GM12878 (cell line): ENCODE results near the gene PAEP. TPM values are rescaled to one million over a fixed set of nuclear protein-coding genes. Genes with fewer than 3 reads are reported as not detected.

Experiments
- ATAC-seq: fragments of 200-7000 bp; cut with Tn5 transposase; 3 replicates; pipeline ENCODE4 v1.9.1; 2020; ENCODE audit warnings: mild to moderate bottlenecking, moderate library complexity
- BruUV-seq: library from RNA; stranded (reverse); fragments of 400-500 nt; replicated peaks from 2 replicates; lab custom pipeline; 2021; lab: Mats Ljungman, UMichigan
- CTCF ChIA-PET: fragments of 300-600 bp; sonication (Branson Sonifier 250); formaldehyde crosslinking; extraction: SDS; loops from one replicate; lab custom pipeline; 2021; ENCODE audit warnings: inconsistent platforms; lab: Yijun Ruan, JAX
- POLR2A ChIA-PET: fragments of 350-600 bp; formaldehyde crosslinking; extraction: SDS; loops from one replicate; lab custom pipeline; 2021; ENCODE audit warnings: inconsistent platforms; lab: Charles Lee
- RAD21 ChIA-PET: fragments of 300-600 bp; sonication (Branson Sonifier 250); formaldehyde crosslinking; loops from one replicate; lab custom pipeline; 2023; ENCODE audit warnings: antibody characterized with exemption; ENCODE audit not compliant: unreplicated experiment; lab: Charles Lee
- SMC1A ChIA-PET: fragments of 300-600 bp; sonication (Branson Sonifier 250); formaldehyde crosslinking; loops from one replicate; lab custom pipeline; 2023; ENCODE audit not compliant: unreplicated experiment, uncharacterized antibody; lab: Charles Lee
- DNase-seq: peaks from one replicate; pipeline ENCODE4 v3.0.0-alpha.2; 2011; ENCODE audit warnings: low read depth, low spot score
- FAIRE-seq: peaks from 3 replicates; lab custom pipeline; 2011; peaks lifted over from hg19 to GRCh38; lab: Jason Lieb, UNC
- H2AFZ ChIP-seq: 2 replicates; pipeline ENCODE4 v1.6.0; 2011; ENCODE audit warnings: low read depth, low read length, control low read depth; ENCODE audit not compliant: control insufficient read depth
- H3K27ac ChIP-seq: 2 replicates; pipeline ENCODE4 v1.5.1; 2011; ENCODE audit warnings: control low read depth; ENCODE audit not compliant: control insufficient read depth, insufficient read depth
- H3K27me3 ChIP-seq, 2 experiments: replicated peaks in 1 of 2; 2 replicates each; pipeline versions ENCODE4 v1.6.0 to v1.6.1; 2011; ENCODE audit warnings: low read length in 1 of 2; ENCODE audit not compliant: control insufficient read depth in 2 of 2, insufficient read depth in 2 of 2
- H3K36me3 ChIP-seq, 2 experiments: 2 replicates each; pipeline ENCODE4 v1.5.1; 2011; ENCODE audit warnings: low read length in 1 of 2; ENCODE audit not compliant: control insufficient read depth in 2 of 2, insufficient read depth in 2 of 2
- H3K4me1 ChIP-seq: 2 replicates; pipeline ENCODE4 v1.6.1; 2011; ENCODE audit warnings: mild to moderate bottlenecking, low read length, moderate library complexity, mixed read lengths; ENCODE audit not compliant: control insufficient read depth, insufficient read depth
- H3K4me2 ChIP-seq: 2 replicates; pipeline ENCODE4 v1.6.0; 2011; ENCODE audit warnings: control low read depth; ENCODE audit not compliant: control insufficient read depth, insufficient read depth
- H3K4me3 ChIP-seq: fragments of 200-600 bp; sonication (generic); 2 replicates; pipeline ENCODE4 v1.5.1; 2016
- H3K79me2 ChIP-seq: 2 replicates; pipeline ENCODE4 v1.6.0; 2011; ENCODE audit warnings: low read length; ENCODE audit not compliant: control insufficient read depth, insufficient read depth
- H3K9ac ChIP-seq: 2 replicates; pipeline ENCODE4 v1.8.0; 2011; ENCODE audit warnings: low read length, control low read depth, mixed read lengths; ENCODE audit not compliant: control insufficient read depth, insufficient read depth
- H3K9me3 ChIP-seq: replicated peaks from 3 replicates; pipeline ENCODE4 v1.5.1; 2011; ENCODE audit warnings: mild to moderate bottlenecking, low read length; ENCODE audit not compliant: control insufficient read depth, insufficient read depth
- H4K20me1 ChIP-seq: 2 replicates; pipeline ENCODE4 v1.6.0; 2011; ENCODE audit not compliant: control insufficient read depth, insufficient read depth
- CREB1 ChIP-seq: IDR thresholded peaks from 2 replicates; pipeline ENCODE4 v1.6.1; 2012; ENCODE audit warnings: low read depth, mild to moderate bottlenecking, inconsistent platforms
- HDAC6 ChIP-seq: fragments of 200-600 bp; sonication (generic); IDR thresholded peaks from one replicate; pipeline ENCODE4 v1.8.0; 2017; ENCODE audit warnings: antibody characterized with exemption; ENCODE audit not compliant: unreplicated experiment
- IRF4 ChIP-seq: IDR thresholded peaks from 2 replicates; pipeline ENCODE4 v1.6.1; 2011; ENCODE audit warnings: low read depth, low read length
- IRF5 ChIP-seq: fragments of 450-650 bp; IDR thresholded peaks from 2 replicates; pipeline ENCODE4 v1.6.1; 2017; ENCODE audit warnings: borderline replicate concordance
- JUND ChIP-seq: IDR thresholded peaks from 2 replicates; pipeline ENCODE4 v1.6.1; 2012; ENCODE audit warnings: low read depth, mild to moderate bottlenecking, low read length, improper control_type of control experiment, moderate library complexity
- MYC ChIP-seq: IDR thresholded peaks from 2 replicates; pipeline ENCODE4 v1.6.1; 2011; ENCODE audit warnings: mild to moderate bottlenecking, low read length, moderate library complexity, inconsistent platforms; ENCODE audit not compliant: insufficient read depth, insufficient replicate concordance, insufficient read length, severe bottlenecking
- NFYA ChIP-seq: IDR thresholded peaks from 2 replicates; pipeline ENCODE4 v1.6.1; 2011; ENCODE audit warnings: low read depth, mild to moderate bottlenecking, low read length, improper control_type of control experiment, borderline replicate concordance
- RAD21 ChIP-seq: IDR thresholded peaks from 2 replicates; pipeline ENCODE4 v1.6.1; 2011; ENCODE audit warnings: mild to moderate bottlenecking, low read depth, low read length, moderate library complexity; ENCODE audit not compliant: insufficient read depth
- SIX5 ChIP-seq: IDR thresholded peaks from 2 replicates; pipeline ENCODE4 v1.6.1; 2011; ENCODE audit warnings: mild to moderate bottlenecking, low read depth, low read length, moderate library complexity; ENCODE audit not compliant: severe bottlenecking
- SMC3 ChIP-seq: IDR thresholded peaks from 2 replicates; pipeline ENCODE4 v1.6.1; 2011; ENCODE audit warnings: low read length, improper control_type of control experiment, borderline replicate concordance
- SUPT20H ChIP-seq: IDR thresholded peaks from 2 replicates; pipeline ENCODE4 v1.6.1; 2011; ENCODE audit warnings: low read depth, mild to moderate bottlenecking, low read length, moderate library complexity, borderline replicate concordance; ENCODE audit not compliant: control insufficient read depth
- TCF7 ChIP-seq: IDR thresholded peaks from 2 replicates; pipeline ENCODE4 v1.6.1; 2014; ENCODE audit warnings: antibody characterized with exemption, borderline replicate concordance
- ZBTB4 ChIP-seq: fragments of 450-650 bp; formaldehyde crosslinking; IDR thresholded peaks from 2 replicates; pipeline ENCODE4 v1.4.0; 2022; ENCODE audit warnings: mild to moderate bottlenecking, moderate library complexity
- ZNF274 ChIP-seq: IDR thresholded peaks from one replicate; pipeline ENCODE4 v1.8.0; 2011; ENCODE audit not compliant: insufficient read length, insufficient read depth
- WGBS: methylation state at CpG from one replicate; pipeline ENCODE4 v1.1.6; 2016; ENCODE audit warnings: low lambda C conversion rate; ENCODE audit not compliant: insufficient replicate concordance, insufficient coverage; ENCODE audit errors: missing lambda C conversion rate; 5-methylcytosine and 5-hydroxymethylcytosine counted together
- in situ Hi-C: fragments of 300-500 bp; cut with MboI; formaldehyde crosslinking; loops from 9 replicates; pipeline ENCODE4 v1.14.3; 2018; ENCODE audit warnings: mixed read lengths
- intact Hi-C: fragments of 100-400 bp; cut with micrococcal nuclease; formaldehyde crosslinking; loops from one replicate; pipeline ENCODE4 v1.14.2; 2022; ENCODE audit not compliant: unreplicated experiment
- polyA plus RNA-seq, 11 experiments: library from polyadenylated mRNA; depleted of rRNA in 4 of 11; unstranded in 6 of 11; stranded (reverse) in 5 of 11; fragments of >200 nt; fragmentation: Nextera tagmentation in 4 of 11; fragmentation: Illumina TruSeq in 1 of 11; extraction: Ambion mirVana in 4 of 11; extraction: Trizol in 1 of 11; gene quantifications; 1 replicate in 1 of 11; 2 replicates in 10 of 11; pipeline versions ENCODE4 v1.2.1 to v1.2.3, GENCODE V29; 2011 to 2016; ENCODE audit warnings: inconsistent platforms in 2 of 11, missing spikeins in 2 of 11, low read depth in 1 of 11
- total RNA-seq, 4 experiments: library from RNA; depleted of rRNA in 3 of 4; stranded (reverse); fragments of >200 nt in 3 of 4; fragmentation: Illumina TruSeq in 1 of 4; extraction: Trizol in 1 of 4; gene quantifications; 2 replicates each; pipeline versions ENCODE4 v1.2.1 to v1.2.3, GENCODE V29; 2013 to 2021

PAEP gene
- total and polyA plus RNA-seq, 10 of the 15 experiments (the other 5 are each of a cell fraction or from before 2014, with no cell fraction given), result not detected

GRCh38 chr9:135524130-135524861 lies 37.3 kb upstream of the PAEP start (continued):
- TF ChIP-seq SUPT20H, result no peak
- no peak for TF ChIP-seq CREB1
- TF ChIP-seq TCF7, result no peak
- no peak for TF ChIP-seq MYC
- no peak for TF ChIP-seq SIX5
- no peak for TF ChIP-seq HDAC6
- TF ChIP-seq, all 136 proteins: peak for 0

GRCh38 chr9:135525241-135526088 lies 36.1 kb upstream of the PAEP start:
- no peaks in the 10 kb centered on the region for H3K79me2 ChIP-seq
- H3K36me3 ChIP-seq, result no peaks in the 10 kb centered on the region
- TF ChIP-seq IRF4 (no peak), NFYA (no peak), ZBTB4 (no peak), IRF5 (no peak), JUND (no peak), SMC3 (no peak), ZNF274 (no peak), RAD21 (no peak)
- ChIA-PET CTCF (interaction anchor here (0.6 kb wide), 1 partner anchor 11 kb away, joined by 4 read pairs; no protein-coding TSS in a partner anchor), POLR2A (interaction anchor here (0.6 kb wide), 1 partner anchor 588 kb away, joined by 6 read pairs; no protein-coding TSS in a partner anchor), RAD21 (no interaction called here), SMC1A (no interaction called here)
- FAIRE-seq (no peak), ATAC-seq (no peak), DNase-seq (no peak)
- in situ Hi-C loops, result no loop called here
- intact Hi-C loops, result no loop called here
- H3K9ac ChIP-seq, result no peak overlapping the region
- BruUV-seq, result no TSS peak
- no peaks in the 10 kb centered on the region for H3K27me3 ChIP-seq
- no peaks in the 10 kb centered on the region for H4K20me1 ChIP-seq
- no peaks in the 10 kb centered on the region for H3K4me1 ChIP-seq
- H3K4me2 ChIP-seq, result no peak overlapping the region
- no peak overlapping the region for H3K4me3 ChIP-seq
- WGBS, result 34% methylated on average over 29 of the region's 31 CpGs
- no peak overlapping the region for H2AFZ ChIP-seq
- no peak overlapping the region for H3K27ac ChIP-seq
- H3K9me3 ChIP-seq, result no peaks in the 10 kb centered on the region
